OCI-LY3 (cell line): ENCODE results near the gene TAS2R5.
"Not testable (repeated sequence)": the region's sequence is repeated elsewhere in the genome, so short reads cannot be mapped to it uniquely, and the experiment has no call there.

ENCODE experiments used
- H2AFZ ChIP-seq: fragments of 200-600, 300-600 bp; shearing (Covaris generic); 2 replicates; pipeline ENCODE4 v1.6.0; 2014; ENCODE audit warnings: antibody characterized with exemption, low read depth, low read length
- H3K27ac ChIP-seq: fragments of 200-600, 300-600 bp; sonication (generic); 2 replicates; pipeline ENCODE4 v1.5.1; 2014; ENCODE audit warnings: mild to moderate bottlenecking, low read length, moderate library complexity, mixed read lengths
- H3K27me3 ChIP-seq: fragments of 200-600, 300-600 bp; sonication (generic); 2 replicates; pipeline ENCODE4 v1.6.1; 2014; ENCODE audit warnings: low read depth, low read length, mixed read lengths
- H3K36me3 ChIP-seq: fragments of 200-600, 300-600 bp; sonication (generic); replicated peaks from 2 replicates; pipeline ENCODE3; 2014; ENCODE audit warnings: low read depth, low read length, mixed read lengths
- H3K4me1 ChIP-seq: fragments of 300-600, 200-600 bp; sonication (generic); 2 replicates; pipeline ENCODE4 v1.6.1; 2014; ENCODE audit warnings: low read length, mixed read lengths
- H3K4me2 ChIP-seq: fragments of 200-600, 300-600 bp; sonication (generic); 2 replicates; pipeline ENCODE4 v1.6.1; 2014; ENCODE audit warnings: low read length, mixed read lengths
- H3K4me3 ChIP-seq: fragments of 300-600, 200-600 bp; sonication (generic); 2 replicates; pipeline ENCODE4 v1.5.1; 2014; ENCODE audit warnings: antibody characterized with exemption, mild to moderate bottlenecking, low read length, moderate library complexity
- H3K79me2 ChIP-seq: fragments of 300-600, 200-600 bp; shearing (Covaris generic); 2 replicates; pipeline ENCODE4 v1.6.1; 2014; ENCODE audit warnings: mild to moderate bottlenecking, low read length, mixed read lengths
- H3K9ac ChIP-seq: fragments of 300-600, 200-600 bp; shearing (Covaris generic); 2 replicates; pipeline ENCODE4 v1.6.0; 2014; ENCODE audit warnings: mild to moderate bottlenecking, low read length, moderate library complexity
- H3K9me3 ChIP-seq: fragments of 200-600, 300-600 bp; shearing (Covaris generic); 2 replicates; pipeline ENCODE4 v1.6.1; 2014; ENCODE audit warnings: low read length, mixed read lengths; ENCODE audit not compliant: insufficient read depth
- H4K20me1 ChIP-seq: fragments of 200-600, 300-600 bp; sonication (generic); 2 replicates; pipeline ENCODE4 v1.6.1; 2016; ENCODE audit warnings: low read length, mixed read lengths; ENCODE audit not compliant: insufficient read depth
- EZH2phosphoT487 ChIP-seq: fragments of 200-600 bp; shearing (Covaris generic); IDR thresholded peaks from 2 replicates; pipeline ENCODE4 v1.6.1; 2018; ENCODE audit warnings: antibody characterized with exemption, mixed run types, low read depth
- TF ChIP-seq, protein P1 (sequence below): fragments of 200-600, 300-600 bp; sonication (generic); IDR thresholded peaks from 2 replicates; pipeline ENCODE4 v1.5.1; 2014; ENCODE audit warnings: antibody characterized with exemption, low read length, low read depth

Gene TAS2R5, protein sequence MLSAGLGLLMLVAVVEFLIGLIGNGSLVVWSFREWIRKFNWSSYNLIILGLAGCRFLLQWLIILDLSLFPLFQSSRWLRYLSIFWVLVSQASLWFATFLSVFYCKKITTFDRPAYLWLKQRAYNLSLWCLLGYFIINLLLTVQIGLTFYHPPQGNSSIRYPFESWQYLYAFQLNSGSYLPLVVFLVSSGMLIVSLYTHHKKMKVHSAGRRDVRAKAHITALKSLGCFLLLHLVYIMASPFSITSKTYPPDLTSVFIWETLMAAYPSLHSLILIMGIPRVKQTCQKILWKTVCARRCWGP

DNA sequence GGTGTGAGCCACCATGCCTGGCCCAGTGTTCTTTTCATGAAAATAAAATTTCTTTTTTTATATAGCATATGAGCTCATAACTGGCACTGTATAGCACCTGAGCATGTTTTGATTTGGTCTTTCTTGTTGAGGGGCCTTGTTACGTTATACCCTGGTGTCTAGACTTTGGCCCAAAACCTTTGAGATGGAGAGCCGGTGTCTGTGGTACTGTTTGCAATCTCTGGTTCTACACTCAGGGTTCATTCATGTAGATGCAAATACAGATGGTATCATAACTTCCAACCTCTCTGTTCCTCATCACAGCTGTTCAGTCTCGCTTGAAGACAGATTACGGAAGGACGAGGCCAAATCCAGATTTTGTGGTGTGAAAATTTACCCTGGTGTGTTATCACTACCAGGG lies at the start of gene TAS2R5:
TAS2R5 (plus strand) TSS at position 301 of the 400 bp plus-strand sequence. CDS start 145 bp downstream, outside the sequence.
- no peaks in the 10 kb centered on the region for H4K20me1 ChIP-seq
- H2AFZ ChIP-seq: no peak within 1 kb of the TSS
- H3K9ac ChIP-seq: no peak within 1 kb of the TSS
- H3K4me3 ChIP-seq: no peak within 1 kb of the TSS
- H3K4me2 ChIP-seq: no peak within 1 kb of the TSS
- H3K79me2 ChIP-seq: no peaks in the 10 kb centered on the region
- no peaks in the 10 kb centered on the region for H3K9me3 ChIP-seq
- no peaks in the 10 kb centered on the region for H3K27me3 ChIP-seq
- H3K36me3 ChIP-seq: no peaks in the 10 kb centered on the region
- no peak within 1 kb of the TSS for H3K27ac ChIP-seq
- TF ChIP-seq, protein P1, sequence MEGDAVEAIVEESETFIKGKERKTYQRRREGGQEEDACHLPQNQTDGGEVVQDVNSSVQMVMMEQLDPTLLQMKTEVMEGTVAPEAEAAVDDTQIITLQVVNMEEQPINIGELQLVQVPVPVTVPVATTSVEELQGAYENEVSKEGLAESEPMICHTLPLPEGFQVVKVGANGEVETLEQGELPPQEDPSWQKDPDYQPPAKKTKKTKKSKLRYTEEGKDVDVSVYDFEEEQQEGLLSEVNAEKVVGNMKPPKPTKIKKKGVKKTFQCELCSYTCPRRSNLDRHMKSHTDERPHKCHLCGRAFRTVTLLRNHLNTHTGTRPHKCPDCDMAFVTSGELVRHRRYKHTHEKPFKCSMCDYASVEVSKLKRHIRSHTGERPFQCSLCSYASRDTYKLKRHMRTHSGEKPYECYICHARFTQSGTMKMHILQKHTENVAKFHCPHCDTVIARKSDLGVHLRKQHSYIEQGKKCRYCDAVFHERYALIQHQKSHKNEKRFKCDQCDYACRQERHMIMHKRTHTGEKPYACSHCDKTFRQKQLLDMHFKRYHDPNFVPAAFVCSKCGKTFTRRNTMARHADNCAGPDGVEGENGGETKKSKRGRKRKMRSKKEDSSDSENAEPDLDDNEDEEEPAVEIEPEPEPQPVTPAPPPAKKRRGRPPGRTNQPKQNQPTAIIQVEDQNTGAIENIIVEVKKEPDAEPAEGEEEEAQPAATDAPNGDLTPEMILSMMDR: no peak
- no peak for TF ChIP-seq EZH2phosphoT487
- no peaks in the 10 kb centered on the region for H3K4me1 ChIP-seq

DNA sequence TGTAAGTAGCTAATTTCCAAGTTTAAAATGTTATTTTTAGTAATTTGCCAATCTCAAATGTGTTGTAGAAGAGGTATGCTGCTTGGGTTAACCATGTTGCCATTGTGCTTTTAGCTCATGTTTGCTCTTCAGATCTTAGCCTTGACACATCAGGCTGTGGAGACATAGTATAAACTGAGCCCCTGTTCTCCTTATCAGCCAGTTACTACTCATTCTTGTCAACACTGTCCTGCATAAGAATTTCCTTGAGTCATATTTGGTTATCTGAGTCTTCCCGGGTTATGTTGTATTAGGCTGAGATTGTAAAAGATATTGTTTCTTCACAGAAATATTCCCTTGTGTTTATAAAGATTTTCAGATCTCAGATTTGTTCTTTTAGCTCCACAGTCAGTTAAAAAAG lies 47.8 kb upstream of the TAS2R5 start:
- Histone ChIP-seq H3K36me3 (peaks cover 55% of the 10 kb centered on the region), H3K4me2 (no peak overlapping the region), H4K20me1 (no peaks in the 10 kb centered on the region), H3K9me3 (no peaks in the 10 kb centered on the region), H3K4me3 (no peak overlapping the region), H3K79me2 (peaks cover 40% of the 10 kb centered on the region), H3K27ac (no peak overlapping the region), H3K27me3 (no peaks in the 10 kb centered on the region), H3K4me1 (peaks cover 15% of the 10 kb centered on the region), H2AFZ (no peak overlapping the region), H3K9ac (no peak overlapping the region)
- TF ChIP-seq, protein P1: no peak
- TF ChIP-seq EZH2phosphoT487: no peak

DNA sequence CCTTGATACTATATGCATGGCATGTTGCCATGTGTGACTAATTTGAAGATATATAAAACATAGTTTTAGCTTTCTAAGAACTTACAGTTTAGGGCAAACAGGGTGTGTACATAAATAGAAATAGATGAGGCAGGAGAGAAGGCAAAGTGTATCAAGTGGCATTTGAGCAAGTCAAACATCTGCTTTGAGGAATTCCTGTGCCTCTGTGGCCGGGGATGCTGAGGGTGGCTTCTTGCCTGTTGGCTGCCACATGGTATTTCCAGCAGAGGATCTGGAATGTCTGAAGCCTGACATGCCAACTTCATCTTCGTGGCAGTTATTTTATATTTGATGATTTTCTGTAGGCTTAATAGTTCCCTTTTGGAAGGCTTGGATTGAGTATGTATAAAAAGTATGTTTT lies 45.9 kb upstream of the TAS2R5 start:
- Histone ChIP-seq H4K20me1 (no peaks in the 10 kb centered on the region), H3K36me3 (peaks cover 65% of the 10 kb centered on the region), H3K9me3 (no peaks in the 10 kb centered on the region), H3K4me2 (no peak overlapping the region), H3K27me3 (no peaks in the 10 kb centered on the region), H3K27ac (no peak overlapping the region), H3K4me1 (peaks cover 12% of the 10 kb centered on the region), H3K9ac (no peak overlapping the region), H2AFZ (no peak overlapping the region), H3K79me2 (peaks cover 29% of the 10 kb centered on the region), H3K4me3 (no peak overlapping the region)
- TF ChIP-seq EZH2phosphoT487: no peak
- TF ChIP-seq, protein P1: no peak

DNA sequence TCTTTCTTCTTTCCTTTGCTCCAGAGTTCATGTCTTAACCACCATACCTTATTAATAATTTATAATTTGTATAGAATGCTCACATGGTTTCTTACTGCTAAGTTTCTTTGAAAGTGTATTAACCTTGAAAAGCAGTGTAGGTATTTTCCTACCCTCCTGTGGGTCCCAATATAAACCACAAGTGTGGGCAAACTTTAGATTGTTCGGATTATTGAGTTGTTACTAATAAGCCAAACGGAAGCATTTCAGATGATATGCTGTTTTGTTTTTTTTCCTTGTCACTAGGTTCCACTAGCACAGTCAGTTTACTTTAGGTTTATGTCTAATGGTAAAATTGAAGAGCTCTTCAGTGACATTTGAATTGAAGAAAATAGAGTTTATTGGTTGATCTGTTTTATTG lies 41.6 kb upstream of the TAS2R5 start:
- H3K9me3 ChIP-seq: peaks cover 12% of the 10 kb centered on the region
- no peak overlapping the region for H2AFZ ChIP-seq
- no peaks in the 10 kb centered on the region for H3K4me1 ChIP-seq
- H3K4me2 ChIP-seq: no peak overlapping the region
- no peaks in the 10 kb centered on the region for H3K27me3 ChIP-seq
- H3K4me3 ChIP-seq: no peak overlapping the region
- peaks cover 66% of the 10 kb centered on the region for H3K36me3 ChIP-seq
- TF ChIP-seq, protein P1: no peak
- no peak for TF ChIP-seq EZH2phosphoT487
- no peak overlapping the region for H3K27ac ChIP-seq
- H3K79me2 ChIP-seq: no peaks in the 10 kb centered on the region; the same call in 1 of the 2 replicates
- no peaks in the 10 kb centered on the region for H4K20me1 ChIP-seq
- H3K9ac ChIP-seq: no peak overlapping the region

DNA sequence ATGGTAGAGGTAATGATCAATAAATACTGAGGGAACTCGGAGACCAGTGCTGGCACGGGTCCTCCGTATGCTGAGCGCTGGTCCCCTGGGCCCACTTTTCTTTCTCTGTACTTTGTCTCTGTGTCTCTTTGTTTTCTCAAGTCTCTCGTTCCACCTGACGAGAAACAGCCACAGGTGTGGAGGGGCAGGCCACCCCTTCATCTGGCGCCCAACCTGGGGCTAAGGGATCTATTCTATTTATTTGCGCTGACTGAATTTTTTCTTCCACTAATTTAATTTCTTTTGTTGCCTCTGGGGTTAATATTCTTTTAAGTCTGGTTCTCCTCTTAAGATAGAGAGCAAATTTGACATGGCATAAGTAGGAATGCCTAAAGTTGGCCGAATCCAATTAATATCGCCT lies 38.1 kb upstream of the TAS2R5 start:
- Histone ChIP-seq H3K36me3 (peaks cover 42% of the 10 kb centered on the region), H3K9me3 (peaks cover 12% of the 10 kb centered on the region)
- H2AFZ ChIP-seq, H3K79me2 ChIP-seq, H3K27ac ChIP-seq, H3K4me2 ChIP-seq, H3K27me3 ChIP-seq, H3K4me3 ChIP-seq, H3K9ac ChIP-seq, H3K4me1 ChIP-seq, H4K20me1 ChIP-seq: not testable (repeated sequence)
